PC-3 (cell line): ENCODE data around the gene OSTM1.

Experiments
- CTCF ChIP-seq: fragments of 300-600 bp; sonication (generic); conservative IDR thresholded peaks from 2 replicates; pipeline ENCODE4 v1.5.1; 2017; ENCODE audit warnings: antibody characterized with exemption, low read depth, mild to moderate bottlenecking, low read length
- EZH2 ChIP-seq: fragments of 300-600 bp; sonication (generic); IDR thresholded peaks from one replicate; pipeline ENCODE4 v1.6.1; 2017; ENCODE audit warnings: antibody characterized with exemption, mild to moderate bottlenecking, low read length; ENCODE audit not compliant: unreplicated experiment
- EZH2phosphoT487 ChIP-seq: fragments of 300-600 bp; sonication (generic); IDR thresholded peaks from 2 replicates; pipeline ENCODE4 v1.6.1; 2018; ENCODE audit warnings: mild to moderate bottlenecking, antibody characterized with exemption, low read length, borderline replicate concordance

DNA sequence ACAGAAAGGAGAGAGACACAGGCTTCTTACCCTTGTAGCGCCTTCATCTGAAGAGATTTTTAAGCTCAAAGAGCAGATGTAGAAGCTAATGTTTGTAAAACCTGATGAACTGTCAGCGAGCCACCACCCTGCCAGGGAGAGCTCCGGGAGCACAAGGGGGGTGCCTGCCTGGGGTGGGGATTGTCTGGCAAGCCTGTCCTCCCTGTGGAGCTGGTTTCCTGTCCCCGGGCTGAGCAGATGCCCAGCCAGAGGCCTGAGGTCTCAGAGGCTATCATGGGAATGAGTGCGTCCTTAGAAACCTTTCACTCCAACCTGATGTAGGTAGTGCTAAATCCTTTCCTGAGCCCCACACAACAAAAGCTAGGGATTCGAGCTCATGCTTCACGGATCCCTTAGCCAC, 49.4 kb upstream of the OSTM1 start:
- TF ChIP-seq CTCF (no peak), EZH2 (no peak), EZH2phosphoT487 (no peak)
